AG20443 (cell line): ENCODE data around the gene MAML3.
A peak's percentile ranks its signal among the peaks of the same experiment; 100 is the strongest.

Experiments used
- DNase-seq: peaks from one replicate; pipeline ENCODE4 v3.0.0; 2012; ENCODE audit warnings: low spot score, mixed read lengths

Gene MAML3

GRCh38 chr4:139685180-139685579 lies 468.8 kb downstream of the MAML3 start:
- no peak for DNase-seq

- peak; percentile 38 for DNase-seq
Observed at GRCh38 chr4:139684351-139684750, 469.6 kb downstream of the MAML3 start.

- no peak for DNase-seq
Observed at GRCh38 chr4:139682741-139683151, 471.2 kb downstream of the MAML3 start.

GRCh38 chr4:139682309-139682708 lies 471.7 kb downstream of the MAML3 start:
- no peak for DNase-seq

GRCh38 chr4:139676913-139677585 lies 476.9 kb downstream of the MAML3 start:
- no peak for DNase-seq

- DNase-seq: no peak
Observed at GRCh38 chr4:139676365-139676764, 477.6 kb downstream of the MAML3 start.

GRCh38 chr4:139675651-139676050 lies 478.3 kb downstream of the MAML3 start:
- no peak for DNase-seq

GRCh38 chr4:139674875-139675550 lies 479.0 kb downstream of the MAML3 start:
- DNase-seq: no peak

GRCh38 chr4:139672732-139673131 lies 481.3 kb downstream of the MAML3 start:
- no peak for DNase-seq

- no peak for DNase-seq
Observed at GRCh38 chr4:139672215-139672614, 481.8 kb downstream of the MAML3 start.

- no peak for DNase-seq
Observed at GRCh38 chr4:139670775-139671174, 483.2 kb downstream of the MAML3 start.

- no peak for DNase-seq
Observed at GRCh38 chr4:139669890-139670289, 484.1 kb downstream of the MAML3 start.

GRCh38 chr4:139669335-139669734 lies 484.6 kb downstream of the MAML3 start:
- no peak for DNase-seq

- DNase-seq: no peak
Observed at GRCh38 chr4:139668658-139669201, 485.3 kb downstream of the MAML3 start.

- no peak for DNase-seq
Observed at GRCh38 chr4:139668036-139668435, 485.9 kb downstream of the MAML3 start.
